ENCODE results near the gene ZNF540. TPM values are rescaled to one million over a fixed set of nuclear protein-coding genes. Genes with fewer than 3 reads are reported as not detected.

The ZNF540 gene
- total RNA-seq (2013; cell fraction: nucleolus; rRNA removed), result 4.9 and 5.9 TPM in 2 replicates
- total RNA-seq (2014; rRNA removed), result 0.17 and 0.38 TPM in 2 replicates
- total RNA-seq (2014; rRNA removed; fragmentation: Illumina TruSeq; extraction: Trizol), result 0.18 and 0.41 TPM in 2 replicates
- 0.21 TPM in 1 of 2 replicates, not detected in the other for total RNA-seq (2021)
- 0.31 TPM for polyA plus RNA-seq (2011; ENCODE audit: low read depth)
- polyA plus RNA-seq (2011; rRNA removed), result 2.3 and 3.4 TPM in 2 replicates
- polyA plus RNA-seq (2011; cell fraction: cytosol; rRNA removed), result 1.3 and 1.6 TPM in 2 replicates
- 2.5 and 4.3 TPM in 2 replicates for polyA plus RNA-seq (2011; cell fraction: nucleus; rRNA removed)
- 0.43 and 0.74 TPM in 2 replicates for polyA plus RNA-seq (2012)
- 0.24 and 0.31 TPM in 2 replicates for polyA plus RNA-seq (2014; fragmentation: Illumina TruSeq; extraction: Trizol)
- 1 to 10 TPM in 1 of 2 experiments, under 1 TPM in 1; 0.60 to 1.3 TPM for polyA plus RNA-seq (2014; fragmentation: Nextera tagmentation; extraction: Ambion mirVana)
- polyA plus RNA-seq (2014; rRNA removed), result 0.24 and 0.60 TPM in 2 replicates
- polyA plus RNA-seq (2016; fragmentation: Nextera tagmentation; extraction: Ambion mirVana), result under 1 TPM; 0.54 to 0.76 TPM
- 0.93 and 1.7 TPM in 2 replicates for polyA minus RNA-seq (2011; rRNA and poly(A)+ RNA removed)
- not detected in 2 replicates for polyA minus RNA-seq (2011; cell fraction: cytosol; rRNA and poly(A)+ RNA removed)
- 0.57 and 1.3 TPM in 2 replicates for polyA minus RNA-seq (2011; cell fraction: nucleus; rRNA and poly(A)+ RNA removed)
- Bru-seq, nascent RNA, result percentile 51 among the genes with signal in this experiment
- BruChase-seq, experiment 1, labeled RNA remaining after a 6-hour chase, result percentile 45 among the genes with signal in this experiment
- percentile 54 among the genes with signal in this experiment for BruChase-seq, experiment 2, labeled RNA remaining after a 2-hour chase
- long read RNA-seq, experiment 1, result 0 reads
- long read RNA-seq, experiment 2, partial matches to known transcripts, result 0 of 8 reads
- long read RNA-seq, experiment 2, other reads (novel, unspliced or antisense), result 3 of 8 reads

DNA sequence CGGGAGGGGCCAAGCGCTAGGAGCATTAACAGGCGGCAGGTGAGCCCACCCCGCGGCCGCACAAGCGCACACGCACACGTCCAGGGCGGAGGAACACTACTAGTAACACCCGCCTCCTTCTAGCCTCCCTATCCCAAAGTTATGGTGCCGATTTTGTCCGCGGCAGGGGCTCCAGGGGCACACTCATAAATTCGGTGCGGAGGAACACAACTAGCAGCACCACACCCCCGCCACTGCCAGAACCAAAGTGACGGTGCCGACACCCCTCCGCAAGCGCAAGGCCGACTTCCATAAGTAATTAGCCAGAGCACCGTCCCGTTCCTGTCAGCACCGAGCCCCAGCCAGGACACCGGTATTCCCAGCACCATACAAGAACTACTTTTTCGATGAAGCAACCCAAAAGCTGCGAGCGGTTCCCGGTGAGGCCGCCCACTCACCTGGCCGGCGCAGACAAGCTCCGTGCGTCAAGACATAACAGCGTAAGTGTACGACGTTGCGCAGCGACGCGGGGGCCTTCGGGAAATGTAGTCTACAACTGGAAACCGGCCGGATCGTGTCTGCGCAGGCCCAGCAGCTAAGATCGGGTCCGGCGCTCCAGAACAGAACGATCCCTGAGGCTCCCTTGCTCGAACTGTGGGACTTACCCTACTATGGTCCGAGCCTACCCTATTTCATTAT, at the start of gene ZNF540, which contains the start of gene ZNF571:
ZNF540 (plus strand) TSS at position 573 of the 678 bp plus-strand sequence. CDS start 3,572 bp downstream, outside the sequence.
ZNF571 (minus strand) TSS at position 489 of the 678 bp plus-strand sequence. CDS start 8,116 bp downstream, outside the sequence.
- ChIA-PET SMC1A (ENCODE audit: uncharacterized antibody, unreplicated experiment) (interaction anchor here (1.1 kb wide), 2 partner anchors 15 to 224 kb away, joined by 3 read pairs; partner anchors contain the start of gene ZNF527), CTCF (interaction anchor here (1.0 to 1.4 kb wide), 3 partner anchors 11 to 261 kb away, joined by 3 read pairs; partner anchors contain the start of gene ZNF527), POLR2A (interaction anchor here (0.8 to 1.0 kb wide), 2 partner anchors 55 to 186 kb away, joined by 3 read pairs; no protein-coding TSS in a partner anchor), RAD21 (ENCODE audit: unreplicated experiment) (interaction anchor here (0.6 to 1.3 kb wide), 7 partner anchors 18 to 516 kb away, joined by 3 to 5 read pairs (median 3); partner anchors contain the start of genes ZNF420, ZNF570 and ZNF573)
- Histone ChIP-seq H2AFZ (ENCODE audit: control insufficient read depth, low read depth, low read length) (peak within 1 kb of the TSS; percentile 99), H3K4me3 (peak within 1 kb of the TSS; percentile 72), H3K4me2 (ENCODE audit: control insufficient read depth, insufficient read depth) (peak within 1 kb of the TSS; percentile 79), H3K9me3 (replicated peaks; ENCODE audit: control insufficient read depth, insufficient read depth, low read length) (no peaks in the 10 kb centered on the region; the same call in 1 of the 3 replicates), H3K36me3 (ENCODE audit: control insufficient read depth in 2 of 2, insufficient read depth in 2 of 2, low read length in 1 of 2) (no peaks in the 10 kb centered on the region), H3K79me2 (ENCODE audit: control insufficient read depth, insufficient read depth, low read length) (no peaks in the 10 kb centered on the region), H3K4me1 (ENCODE audit: control insufficient read depth, insufficient read depth, low read length) (0 out of 2 replicates have a peak, but pooled peaks cover 3% of the 10 kb centered on the region), H3K27me3 (replicated peaks in 1 of 2; ENCODE audit: control insufficient read depth in 2 of 2, insufficient read depth in 2 of 2, low read length in 1 of 2) (no peaks in the 10 kb centered on the region), H3K27ac (ENCODE audit: control insufficient read depth, insufficient read depth) (peak within 1 kb of the TSS; percentile 70), H3K9ac (ENCODE audit: control insufficient read depth, insufficient read depth, low read length) (peak within 1 kb of the TSS; percentile 70), H4K20me1 (ENCODE audit: control insufficient read depth, insufficient read depth) (no peaks in the 10 kb centered on the region)
- DNase-seq (ENCODE audit: low read depth, low spot score) (peak; percentile 73), ATAC-seq (peak; percentile 100), FAIRE-seq (peak; percentile 96)
- no TSS peak for BruUV-seq (replicated peaks)
- intact Hi-C loops (cut with micrococcal nuclease; ENCODE audit: unreplicated experiment) (loop anchor here (5.0 kb wide), 1 partner anchor 127 kb away; the partner anchor contains the start of genes ZNF569 and ZNF570), in situ Hi-C loops (cut with MboI) (loop anchor here (10.0 kb wide), 1 partner anchor 1460 kb away; no protein-coding TSS in a partner anchor)
- WGBS (ENCODE audit: insufficient coverage, insufficient replicate concordance, low lambda C conversion rate, missing lambda C conversion rate), result under 1% methylated on average over 53 of the region's 53 CpGs
- TF ChIP-seq HDAC2 (IDR thresholded peaks at IDR 0.05), result no peak
- TF ChIP-seq MEF2B (IDR thresholded peaks at IDR 0.05; ENCODE audit: partially characterized antibody, poor library complexity, severe bottlenecking), result peak; percentile 38
- TF ChIP-seq, protein P1, sequence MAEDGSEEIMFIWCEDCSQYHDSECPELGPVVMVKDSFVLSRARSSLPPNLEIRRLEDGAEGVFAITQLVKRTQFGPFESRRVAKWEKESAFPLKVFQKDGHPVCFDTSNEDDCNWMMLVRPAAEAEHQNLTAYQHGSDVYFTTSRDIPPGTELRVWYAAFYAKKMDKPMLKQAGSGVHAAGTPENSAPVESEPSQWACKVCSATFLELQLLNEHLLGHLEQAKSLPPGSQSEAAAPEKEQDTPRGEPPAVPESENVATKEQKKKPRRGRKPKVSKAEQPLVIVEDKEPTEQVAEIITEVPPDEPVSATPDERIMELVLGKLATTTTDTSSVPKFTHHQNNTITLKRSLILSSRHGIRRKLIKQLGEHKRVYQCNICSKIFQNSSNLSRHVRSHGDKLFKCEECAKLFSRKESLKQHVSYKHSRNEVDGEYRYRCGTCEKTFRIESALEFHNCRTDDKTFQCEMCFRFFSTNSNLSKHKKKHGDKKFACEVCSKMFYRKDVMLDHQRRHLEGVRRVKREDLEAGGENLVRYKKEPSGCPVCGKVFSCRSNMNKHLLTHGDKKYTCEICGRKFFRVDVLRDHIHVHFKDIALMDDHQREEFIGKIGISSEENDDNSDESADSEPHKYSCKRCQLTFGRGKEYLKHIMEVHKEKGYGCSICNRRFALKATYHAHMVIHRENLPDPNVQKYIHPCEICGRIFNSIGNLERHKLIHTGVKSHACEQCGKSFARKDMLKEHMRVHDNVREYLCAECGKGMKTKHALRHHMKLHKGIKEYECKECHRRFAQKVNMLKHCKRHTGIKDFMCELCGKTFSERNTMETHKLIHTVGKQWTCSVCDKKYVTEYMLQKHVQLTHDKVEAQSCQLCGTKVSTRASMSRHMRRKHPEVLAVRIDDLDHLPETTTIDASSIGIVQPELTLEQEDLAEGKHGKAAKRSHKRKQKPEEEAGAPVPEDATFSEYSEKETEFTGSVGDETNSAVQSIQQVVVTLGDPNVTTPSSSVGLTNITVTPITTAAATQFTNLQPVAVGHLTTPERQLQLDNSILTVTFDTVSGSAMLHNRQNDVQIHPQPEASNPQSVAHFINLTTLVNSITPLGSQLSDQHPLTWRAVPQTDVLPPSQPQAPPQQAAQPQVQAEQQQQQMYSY (CRISPR knock-in tag; IDR thresholded peaks at IDR 0.05), result no peak
- TF ChIP-seq, protein P2, sequence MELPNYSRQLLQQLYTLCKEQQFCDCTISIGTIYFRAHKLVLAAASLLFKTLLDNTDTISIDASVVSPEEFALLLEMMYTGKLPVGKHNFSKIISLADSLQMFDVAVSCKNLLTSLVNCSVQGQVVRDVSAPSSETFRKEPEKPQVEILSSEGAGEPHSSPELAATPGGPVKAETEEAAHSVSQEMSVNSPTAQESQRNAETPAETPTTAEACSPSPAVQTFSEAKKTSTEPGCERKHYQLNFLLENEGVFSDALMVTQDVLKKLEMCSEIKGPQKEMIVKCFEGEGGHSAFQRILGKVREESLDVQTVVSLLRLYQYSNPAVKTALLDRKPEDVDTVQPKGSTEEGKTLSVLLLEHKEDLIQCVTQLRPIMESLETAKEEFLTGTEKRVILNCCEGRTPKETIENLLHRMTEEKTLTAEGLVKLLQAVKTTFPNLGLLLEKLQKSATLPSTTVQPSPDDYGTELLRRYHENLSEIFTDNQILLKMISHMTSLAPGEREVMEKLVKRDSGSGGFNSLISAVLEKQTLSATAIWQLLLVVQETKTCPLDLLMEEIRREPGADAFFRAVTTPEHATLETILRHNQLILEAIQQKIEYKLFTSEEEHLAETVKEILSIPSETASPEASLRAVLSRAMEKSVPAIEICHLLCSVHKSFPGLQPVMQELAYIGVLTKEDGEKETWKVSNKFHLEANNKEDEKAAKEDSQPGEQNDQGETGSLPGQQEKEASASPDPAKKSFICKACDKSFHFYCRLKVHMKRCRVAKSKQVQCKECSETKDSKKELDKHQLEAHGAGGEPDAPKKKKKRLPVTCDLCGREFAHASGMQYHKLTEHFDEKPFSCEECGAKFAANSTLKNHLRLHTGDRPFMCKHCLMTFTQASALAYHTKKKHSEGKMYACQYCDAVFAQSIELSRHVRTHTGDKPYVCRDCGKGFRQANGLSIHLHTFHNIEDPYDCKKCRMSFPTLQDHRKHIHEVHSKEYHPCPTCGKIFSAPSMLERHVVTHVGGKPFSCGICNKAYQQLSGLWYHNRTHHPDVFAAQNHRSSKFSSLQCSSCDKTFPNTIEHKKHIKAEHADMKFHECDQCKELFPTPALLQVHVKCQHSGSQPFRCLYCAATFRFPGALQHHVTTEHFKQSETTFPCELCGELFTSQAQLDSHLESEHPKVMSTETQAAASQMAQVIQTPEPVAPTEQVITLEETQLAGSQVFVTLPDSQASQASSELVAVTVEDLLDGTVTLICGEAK (IDR thresholded peaks at IDR 0.05; ENCODE audit: borderline replicate concordance), result peak; percentile 52
- TF ChIP-seq, protein P3, sequence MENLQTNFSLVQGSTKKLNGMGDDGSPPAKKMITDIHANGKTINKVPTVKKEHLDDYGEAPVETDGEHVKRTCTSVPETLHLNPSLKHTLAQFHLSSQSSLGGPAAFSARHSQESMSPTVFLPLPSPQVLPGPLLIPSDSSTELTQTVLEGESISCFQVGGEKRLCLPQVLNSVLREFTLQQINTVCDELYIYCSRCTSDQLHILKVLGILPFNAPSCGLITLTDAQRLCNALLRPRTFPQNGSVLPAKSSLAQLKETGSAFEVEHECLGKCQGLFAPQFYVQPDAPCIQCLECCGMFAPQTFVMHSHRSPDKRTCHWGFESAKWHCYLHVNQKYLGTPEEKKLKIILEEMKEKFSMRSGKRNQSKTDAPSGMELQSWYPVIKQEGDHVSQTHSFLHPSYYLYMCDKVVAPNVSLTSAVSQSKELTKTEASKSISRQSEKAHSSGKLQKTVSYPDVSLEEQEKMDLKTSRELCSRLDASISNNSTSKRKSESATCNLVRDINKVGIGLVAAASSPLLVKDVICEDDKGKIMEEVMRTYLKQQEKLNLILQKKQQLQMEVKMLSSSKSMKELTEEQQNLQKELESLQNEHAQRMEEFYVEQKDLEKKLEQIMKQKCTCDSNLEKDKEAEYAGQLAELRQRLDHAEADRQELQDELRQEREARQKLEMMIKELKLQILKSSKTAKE (IDR thresholded peaks at IDR 0.05; ENCODE audit: low read depth, poor library complexity, severe bottlenecking), result no peak
- peak; percentile 72 to 85 for TF ChIP-seq IKZF2 (IDR thresholded peaks at IDR 0.05)
- TF ChIP-seq NRF1 (conservative IDR thresholded peaks at IDR 0.05; ENCODE audit: low read depth, low read length), result peak; percentile 72

Data from GM12878 (cell line).